ENCODE results near the gene SPINT1. TPM values are rescaled to one million over a fixed set of nuclear protein-coding genes. Genes with fewer than 3 reads are reported as not detected.

The SPINT1 gene
- total and polyA plus RNA-seq, 8 donors: 16.8 to 394 (median 120) TPM

- WGBS, 5 donors: 88 to 92% (median 91%) methylated on average over 30 to 33 of the region's 33 CpGs
- H3K4me1 ChIP-seq: peaks cover 11 to 79% (median 48%) of the 10 kb centered on the region in 4 donors
Measured at GRCh38 chr15:40899536-40900207, 55.8 kb downstream of the SPINT1 start.

GRCh38 chr15:40900256-40901052, 56.6 kb downstream of the SPINT1 start:
- 90 to 91% (median 90%) methylated on average over 24 to 36 of the region's 36 CpGs for WGBS, 5 donors

More at GRCh38 chr15:40899536-40900207, 55.8 kb downstream of the SPINT1 start:
- TF ChIP-seq POLR2A (IDR thresholded peaks at IDR 0.05): no peak
- no peak for TF ChIP-seq CTCF (IDR thresholded peaks at IDR 0.05)
- no peak for TF ChIP-seq EP300 (IDR thresholded peaks at IDR 0.05)
- TF ChIP-seq POLR2AphosphoS5 (IDR thresholded peaks at IDR 0.05): no peak
- no peaks in the 10 kb centered on the region for H3K27me3 ChIP-seq
- H3K4me3 ChIP-seq: no peak overlapping the region
- H3K27ac ChIP-seq: no peak overlapping the region
- intact Hi-C loops (cut with DNase I; ENCODE audit: low total_unique reads): loop anchor here (5.0 kb wide), 1 partner anchor 283 kb away; no protein-coding TSS in a partner anchor
- no peaks in the 10 kb centered on the region for H3K9me3 ChIP-seq
- peaks cover 52 to 86% (median 82%) of the 10 kb centered on the region in 4 donors for H3K36me3 ChIP-seq
- DNase-seq: no peak

DNA sequence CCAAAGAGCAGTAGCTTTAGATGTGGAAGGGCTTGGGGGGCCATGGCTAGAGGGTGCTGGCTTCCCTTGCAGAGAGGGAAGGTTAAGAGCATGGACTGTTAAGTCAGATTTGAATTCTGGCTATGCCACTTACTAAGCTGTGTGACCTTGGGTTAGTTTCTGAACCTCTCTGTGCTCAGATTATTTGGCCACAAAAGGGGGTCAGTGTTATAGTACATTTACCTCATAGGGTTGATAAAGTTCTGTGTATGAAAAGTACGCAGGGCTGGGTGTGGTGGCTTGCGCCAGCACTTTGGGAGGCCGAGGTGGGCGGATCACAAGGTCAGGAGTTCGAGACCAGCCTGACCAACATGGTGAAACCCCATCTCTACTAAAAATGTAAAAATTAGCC, 57.2 kb downstream of the SPINT1 start:
- Histone ChIP-seq H3K36me3 (peaks cover 51 to 87% (median 81%) of the 10 kb centered on the region in 4 donors), H3K27ac (no peak overlapping the region), H3K9me3 (no peaks in the 10 kb centered on the region), H3K27me3 (no peaks in the 10 kb centered on the region), H3K4me3 (no peak overlapping the region), H3K4me1 (peaks cover 6 to 79% (median 46%) of the 10 kb centered on the region in 4 donors)
- intact Hi-C loops (cut with DNase I; ENCODE audit: low total_unique reads): loop anchor here (5.0 kb wide), 1 partner anchor 281 kb away; no protein-coding TSS in a partner anchor
- TF ChIP-seq POLR2A (IDR thresholded peaks at IDR 0.05) (no peak), CTCF (IDR thresholded peaks at IDR 0.05) (no peak), EP300 (IDR thresholded peaks at IDR 0.05) (no peak), POLR2AphosphoS5 (IDR thresholded peaks at IDR 0.05) (no peak)
- no peak for DNase-seq
- 70 to 79% (median 74%) methylated on average over 5 of the region's 5 CpGs for WGBS, 5 donors

More at GRCh38 chr15:40900256-40901052, 56.6 kb downstream of the SPINT1 start:
- TF ChIP-seq POLR2A (IDR thresholded peaks at IDR 0.05): no peak
- TF ChIP-seq EP300 (IDR thresholded peaks at IDR 0.05): no peak
- no peak for TF ChIP-seq POLR2AphosphoS5 (IDR thresholded peaks at IDR 0.05)
- TF ChIP-seq CTCF (IDR thresholded peaks at IDR 0.05): no peak
- Histone ChIP-seq H3K9me3 (no peaks in the 10 kb centered on the region), H3K36me3 (peaks cover 52 to 90% (median 84%) of the 10 kb centered on the region in 4 donors), H3K27me3 (no peaks in the 10 kb centered on the region), H3K27ac (no peak overlapping the region), H3K4me3 (no peak overlapping the region), H3K4me1 (peaks cover 6 to 79% (median 46%) of the 10 kb centered on the region in 4 donors)
- intact Hi-C loops (cut with DNase I; ENCODE audit: low total_unique reads): loop anchor here (5.0 kb wide), 1 partner anchor 282 kb away; no protein-coding TSS in a partner anchor
- no peak for DNase-seq

Data from stomach (tissue), 9 donors.